NT2/D1 (cell line): ENCODE measurements around the gene BLCAP.

Experiments used
- DNase-seq: peaks from one replicate; pipeline ENCODE4 v3.0.0-alpha.2; 2011; ENCODE audit warnings: low read depth, low spot score
- H3K27me3 ChIP-seq: 2 replicates; pipeline ENCODE4 v1.6.0; 2011; ENCODE audit warnings: mild to moderate bottlenecking; ENCODE audit not compliant: insufficient read length, insufficient read depth
- H3K36me3 ChIP-seq: 2 replicates; pipeline ENCODE4 v1.6.1; 2011; ENCODE audit warnings: mild to moderate bottlenecking, low read length, mixed read lengths; ENCODE audit not compliant: insufficient read depth, insufficient read length
- H3K4me1 ChIP-seq: 2 replicates; pipeline ENCODE4 v1.5.1; 2011; ENCODE audit not compliant: insufficient read depth, insufficient read length
- H3K4me3 ChIP-seq: 2 replicates; pipeline ENCODE4 v1.5.1; 2011; ENCODE audit warnings: low read depth; ENCODE audit not compliant: insufficient read length
- H3K9ac ChIP-seq: 2 replicates; pipeline ENCODE4 v1.6.0; 2011; ENCODE audit warnings: low read depth; ENCODE audit not compliant: insufficient read length
- H3K9me3 ChIP-seq: 2 replicates; pipeline ENCODE4 v1.5.1; 2011; ENCODE audit warnings: mild to moderate bottlenecking, low read length; ENCODE audit not compliant: insufficient read depth
- SUZ12 ChIP-seq: IDR thresholded peaks from 2 replicates; pipeline ENCODE4 v1.6.1; 2011; ENCODE audit not compliant: insufficient read length, insufficient read depth; ENCODE audit errors: extremely low read depth
- YY1 ChIP-seq: IDR thresholded peaks from 2 replicates; pipeline ENCODE4 v1.6.1; 2011; ENCODE audit not compliant: insufficient read length, insufficient read depth
- ZNF274 ChIP-seq: IDR thresholded peaks from 2 replicates; pipeline ENCODE4 v1.6.1; 2011; ENCODE audit warnings: mild to moderate bottlenecking, low read depth, low read length

The BLCAP gene

GRCh38 chr20:37534401-37535157 is 6.9 kb upstream of the BLCAP start:
- Histone ChIP-seq H3K36me3 (no peaks in the 10 kb centered on the region), H3K4me1 (peaks cover 7% of the 10 kb centered on the region), H3K9me3 (peaks cover 4% of the 10 kb centered on the region; the same call in 1 of the 2 replicates), H3K4me3 (no peak overlapping the region), H3K27me3 (no peaks in the 10 kb centered on the region), H3K9ac (no peak overlapping the region)
- DNase-seq = peak; percentile 71
- no peak for TF ChIP-seq ZNF274
- TF ChIP-seq SUZ12 = no peak
- TF ChIP-seq YY1 = no peak

DNA sequence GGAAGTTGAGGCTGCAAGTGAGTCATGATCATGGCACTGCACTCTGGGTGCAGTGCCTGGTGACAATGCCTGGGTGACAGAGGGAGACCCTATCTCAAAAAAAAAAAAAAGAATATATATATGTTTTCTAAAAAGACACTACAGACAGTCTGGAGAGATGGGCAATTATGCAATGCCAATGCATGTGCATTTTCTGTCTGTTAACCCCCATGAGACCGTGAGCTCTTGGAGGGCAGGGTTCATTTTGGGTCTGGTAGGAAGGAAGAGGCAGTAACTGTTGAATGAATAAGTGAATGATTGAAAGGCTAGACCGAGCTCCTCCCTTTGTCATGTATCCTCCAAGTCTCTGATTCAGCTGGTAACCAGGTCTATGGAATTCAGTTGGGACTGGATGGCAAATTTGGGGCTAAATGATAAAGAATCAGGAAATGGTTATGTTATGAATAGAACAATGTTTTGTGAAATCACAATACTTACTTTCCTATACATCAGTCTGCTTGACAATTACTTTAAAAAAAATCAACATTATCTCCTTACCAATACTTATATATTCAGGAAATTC is 5.6 kb upstream of the BLCAP start:
- Histone ChIP-seq H3K27me3 (no peaks in the 10 kb centered on the region), H3K36me3 (no peaks in the 10 kb centered on the region), H3K4me1 (peaks cover 11% of the 10 kb centered on the region), H3K9ac (no peak overlapping the region), H3K9me3 (peaks cover 4% of the 10 kb centered on the region; the same call in 1 of the 2 replicates), H3K4me3 (no peak overlapping the region)
- no peak for DNase-seq
- no peak for TF ChIP-seq YY1
- TF ChIP-seq SUZ12 = no peak
- no peak for TF ChIP-seq ZNF274

GRCh38 chr20:37531856-37532255 is 4.2 kb upstream of the BLCAP start:
- DNase-seq = no peak
- Histone ChIP-seq H3K36me3 (no peaks in the 10 kb centered on the region), H3K9ac (no peak overlapping the region), H3K9me3 (no peaks in the 10 kb centered on the region), H3K4me3 (no peak overlapping the region), H3K27me3 (no peaks in the 10 kb centered on the region), H3K4me1 (peaks cover 11% of the 10 kb centered on the region)
- TF ChIP-seq YY1 (no peak), ZNF274 (no peak), SUZ12 (no peak)

GRCh38 chr20:37530696-37531095 is 3.0 kb upstream of the BLCAP start:
- no peak for DNase-seq
- peaks cover 3% of the 10 kb centered on the region for H3K36me3 ChIP-seq
- TF ChIP-seq ZNF274 (no peak), SUZ12 (no peak), YY1 (no peak)
- H3K27me3 ChIP-seq = no peaks in the 10 kb centered on the region
- H3K4me3 ChIP-seq = no peak overlapping the region
- H3K9ac ChIP-seq = no peak overlapping the region
- H3K9me3 ChIP-seq = no peaks in the 10 kb centered on the region
- peaks cover 13% of the 10 kb centered on the region for H3K4me1 ChIP-seq

GRCh38 chr20:37529968-37530600 is 2.4 kb upstream of the BLCAP start:
- H3K9ac ChIP-seq = no peak overlapping the region
- no peak for DNase-seq
- TF ChIP-seq ZNF274 = no peak
- TF ChIP-seq YY1 = no peak
- TF ChIP-seq SUZ12 = no peak
- no peaks in the 10 kb centered on the region for H3K9me3 ChIP-seq
- H3K36me3 ChIP-seq = peaks cover 9% of the 10 kb centered on the region
- no peak overlapping the region for H3K4me3 ChIP-seq
- H3K27me3 ChIP-seq = no peaks in the 10 kb centered on the region
- peaks cover 19% of the 10 kb centered on the region for H3K4me1 ChIP-seq

DNA sequence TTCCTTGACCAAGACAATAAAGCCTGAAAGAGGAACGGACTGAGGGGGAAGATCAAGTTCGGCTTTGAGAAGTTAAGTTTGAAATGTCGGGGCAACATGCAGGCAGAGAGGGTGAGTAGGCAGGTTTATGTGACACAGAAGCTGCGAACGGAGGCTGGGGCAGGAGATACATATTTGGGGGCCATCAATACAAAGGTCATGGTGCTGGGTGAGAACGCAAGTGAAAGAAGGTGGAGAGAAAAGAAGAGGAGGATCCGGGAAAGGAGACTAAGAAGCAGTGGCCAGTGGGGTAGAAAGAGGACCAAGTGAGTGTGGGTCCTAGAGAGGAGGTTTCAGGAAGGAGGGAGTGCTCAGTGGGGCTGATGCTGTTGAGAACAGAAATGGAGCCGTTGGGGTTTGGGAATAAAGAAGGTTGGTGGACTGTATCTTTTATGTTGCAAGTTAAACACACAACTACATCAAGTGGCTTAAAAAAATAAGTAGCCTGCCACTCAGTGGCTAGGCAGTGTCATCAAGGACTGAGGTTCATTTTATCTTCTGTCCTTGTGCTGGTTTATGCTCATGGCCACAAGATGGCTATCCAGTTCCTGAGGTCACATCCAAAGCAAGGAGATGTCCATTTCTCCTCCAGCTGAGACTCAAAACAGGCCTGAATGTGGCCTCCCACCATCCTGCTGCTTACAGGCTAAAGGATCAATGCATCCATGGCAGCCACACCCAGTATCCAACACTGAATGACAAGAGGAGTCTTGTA is 1.7 kb upstream of the BLCAP start:
- no peak for DNase-seq
- no peak overlapping the region for H3K4me3 ChIP-seq

More for the DNA sequence above, 1.7 kb upstream of the BLCAP start:
- H3K36me3 ChIP-seq = peaks cover 15% of the 10 kb centered on the region
- peaks cover 17% of the 10 kb centered on the region for H3K4me1 ChIP-seq
- TF ChIP-seq SUZ12 = no peak
- TF ChIP-seq YY1 = no peak
- no peak for TF ChIP-seq ZNF274
- H3K9me3 ChIP-seq = no peaks in the 10 kb centered on the region
- no peaks in the 10 kb centered on the region for H3K27me3 ChIP-seq
- no peak overlapping the region for H3K9ac ChIP-seq
